ENCODE measurements around the gene CCDC85B. TPM values are rescaled to one million over a fixed set of nuclear protein-coding genes. Genes with fewer than 3 reads are reported as not detected.
A peak's percentile ranks its signal among the peaks of the same experiment; 100 is the strongest.

Gene CCDC85B
- total and polyA plus RNA-seq, 3 donors from 2014 or later: 17.1 to 102 (median 77.1) TPM

GRCh38 chr11:65883786-65884715 is 6.4 kb upstream of the CCDC85B start:
- 85 to 87% methylated on average over 28 of the region's 28 CpGs for WGBS, 2 donors
- no peaks in the 10 kb centered on the region for H3K9me3 ChIP-seq
- H3K36me3 ChIP-seq (ENCODE audit: low read depth, missing control alignments): no peaks in the 10 kb centered on the region
- H3K4me1 ChIP-seq: peaks cover 11% of the 10 kb centered on the region
- H3K4me3 ChIP-seq: no peak overlapping the region
- no peak for DNase-seq
- intact Hi-C loops (cut with DNase I; ENCODE audit: low total_unique reads): loop anchor here (10.0 kb wide), 1 partner anchor 101 kb away; no protein-coding TSS in a partner anchor
- no peak overlapping the region for H3K27ac ChIP-seq
- TF ChIP-seq CTCF (IDR thresholded peaks at IDR 0.05): no peak
- no peak for TF ChIP-seq POLR2A (IDR thresholded peaks at IDR 0.05)
- no peaks in the 10 kb centered on the region for H3K27me3 ChIP-seq

- TF ChIP-seq POLR2A (IDR thresholded peaks at IDR 0.05) (no peak), CTCF (IDR thresholded peaks at IDR 0.05) (peak; percentile 95 to 98 (median 98))
- no peak overlapping the region for H3K4me3 ChIP-seq
- WGBS, 2 donors: 16 to 26% methylated on average over 7 to 9 of the region's 9 CpGs
- H3K27me3 ChIP-seq: no peaks in the 10 kb centered on the region
- no peaks in the 10 kb centered on the region for H3K9me3 ChIP-seq
- no peak overlapping the region for H3K27ac ChIP-seq
- no peaks in the 10 kb centered on the region for H3K36me3 ChIP-seq (ENCODE audit: low read depth, missing control alignments)
- peak; percentile 75 for DNase-seq
- H3K4me1 ChIP-seq: peaks cover 17% of the 10 kb centered on the region
- intact Hi-C loops (cut with DNase I; ENCODE audit: low total_unique reads): loop anchor here (10.0 kb wide), 1 partner anchor 100 kb away; no protein-coding TSS in a partner anchor
These were observed 5.8 kb upstream of the CCDC85B start for GRCh38 chr11:65884716-65885092.

GRCh38 chr11:65885231-65885630 is 5.2 kb upstream of the CCDC85B start:
- Histone ChIP-seq H3K4me1 (peaks cover 22% of the 10 kb centered on the region), H3K27me3 (no peaks in the 10 kb centered on the region), H3K36me3 (ENCODE audit: low read depth, missing control alignments) (no peaks in the 10 kb centered on the region), H3K27ac (no peak overlapping the region), H3K4me3 (no peak overlapping the region), H3K9me3 (no peaks in the 10 kb centered on the region)
- no peak for DNase-seq
- TF ChIP-seq CTCF (IDR thresholded peaks at IDR 0.05) (no peak), POLR2A (IDR thresholded peaks at IDR 0.05) (no peak)
- 90 to 96% methylated on average over 7 of the region's 7 CpGs for WGBS, 2 donors
- intact Hi-C loops (cut with DNase I; ENCODE audit: low total_unique reads): loop anchor here (10.0 kb wide), 1 partner anchor 100 kb away; no protein-coding TSS in a partner anchor

GRCh38 chr11:65885808-65886536 is 4.5 kb upstream of the CCDC85B start:
- DNase-seq: no peak
- H3K27me3 ChIP-seq: no peaks in the 10 kb centered on the region
- H3K4me1 ChIP-seq: peaks cover 23% of the 10 kb centered on the region
- H3K27ac ChIP-seq: no peak overlapping the region
- H3K9me3 ChIP-seq: no peaks in the 10 kb centered on the region
- intact Hi-C loops (cut with DNase I; ENCODE audit: low total_unique reads): loop anchor here (10.0 kb wide), 1 partner anchor 99 kb away; no protein-coding TSS in a partner anchor
- WGBS, 2 donors: 93 to 94% methylated on average over 12 of the region's 12 CpGs
- TF ChIP-seq POLR2A (IDR thresholded peaks at IDR 0.05) (no peak), CTCF (IDR thresholded peaks at IDR 0.05) (no peak)
- no peak overlapping the region for H3K4me3 ChIP-seq
- no peaks in the 10 kb centered on the region for H3K36me3 ChIP-seq (ENCODE audit: low read depth, missing control alignments)

Measured in testis (tissue), 3 donors.